GM23338 (cell line): ENCODE results near the gene INO80C.

Experiments
- CREB1 ChIP-seq: fragments of 250-450 bp; sonication (Bioruptor Pico); IDR thresholded peaks from 2 replicates; pipeline ENCODE4 v1.5.0; 2020; ENCODE audit warnings: low read depth, mild to moderate bottlenecking, moderate library complexity
- EZH2 ChIP-seq: fragments of 200-600 bp; sonication (generic); IDR thresholded peaks from one replicate; pipeline ENCODE4 v1.8.0; 2017; ENCODE audit warnings: antibody characterized with exemption, mild to moderate bottlenecking, low read depth; ENCODE audit not compliant: unreplicated experiment
- EZH2phosphoT487 ChIP-seq: fragments of 200-600 bp; sonication (generic); IDR thresholded peaks from one replicate; pipeline ENCODE4 v1.8.1; 2018; ENCODE audit warnings: antibody characterized with exemption; ENCODE audit not compliant: unreplicated experiment
- JUNB ChIP-seq: IDR thresholded peaks from one replicate; pipeline ENCODE4 v1.6.1; 2016; ENCODE audit warnings: antibody characterized with exemption; ENCODE audit not compliant: unreplicated experiment
- NANOG ChIP-seq: IDR thresholded peaks from 2 replicates; pipeline ENCODE4 v1.6.1; 2016; ENCODE audit warnings: antibody characterized with exemption, borderline replicate concordance
- POLR2AphosphoS5 ChIP-seq: IDR thresholded peaks from 2 replicates; pipeline ENCODE4 v1.6.1; 2016; ENCODE audit warnings: antibody characterized with exemption, low read depth
- REST ChIP-seq: IDR thresholded peaks from one replicate; pipeline ENCODE4 v1.6.1; 2018; ENCODE audit warnings: antibody characterized with exemption; ENCODE audit not compliant: unreplicated experiment
- STAT1 ChIP-seq: IDR thresholded peaks from one replicate; pipeline ENCODE4 v1.6.1; 2016; ENCODE audit warnings: antibody characterized with exemption; ENCODE audit not compliant: unreplicated experiment
- ZNF114 ChIP-seq: fragments of 250-450 bp; sonication (Bioruptor Pico); IDR thresholded peaks from 2 replicates; pipeline ENCODE4 v1.5.0; 2020; ENCODE audit warnings: mild to moderate bottlenecking, moderate library complexity
- ZNF462 ChIP-seq: fragments of 250-450 bp; sonication (Bioruptor Pico); IDR thresholded peaks from 2 replicates; pipeline ENCODE4 v1.5.0; 2020; ENCODE audit warnings: mild to moderate bottlenecking, moderate library complexity
- TF ChIP-seq, protein P1 (sequence below), 2 experiments: fragments of 200-600 bp in 1 of 2; sonication (generic) in 1 of 2; conservative IDR thresholded peaks; 2 replicates each; pipeline versions ENCODE4 v1.5.1 to v1.6.1; 2016 to 2017; ENCODE audit warnings: antibody characterized with exemption in 2 of 2, low read depth in 2 of 2, mild to moderate bottlenecking in 2 of 2, moderate library complexity in 1 of 2
- TF ChIP-seq, protein P2 (sequence below): IDR thresholded peaks from 2 replicates; pipeline ENCODE4 v1.6.1; 2016; ENCODE audit warnings: antibody characterized with exemption

- TF ChIP-seq ZNF114 (CRISPR knock-in tag) (no peak), EZH2 (no peak), POLR2AphosphoS5 (no peak), REST (no peak), NANOG (no peak), EZH2phosphoT487 (no peak), CREB1 (CRISPR knock-in tag) (no peak), JUNB (no peak), STAT1 (no peak), ZNF462 (CRISPR knock-in tag) (no peak)
- TF ChIP-seq, protein P1, sequence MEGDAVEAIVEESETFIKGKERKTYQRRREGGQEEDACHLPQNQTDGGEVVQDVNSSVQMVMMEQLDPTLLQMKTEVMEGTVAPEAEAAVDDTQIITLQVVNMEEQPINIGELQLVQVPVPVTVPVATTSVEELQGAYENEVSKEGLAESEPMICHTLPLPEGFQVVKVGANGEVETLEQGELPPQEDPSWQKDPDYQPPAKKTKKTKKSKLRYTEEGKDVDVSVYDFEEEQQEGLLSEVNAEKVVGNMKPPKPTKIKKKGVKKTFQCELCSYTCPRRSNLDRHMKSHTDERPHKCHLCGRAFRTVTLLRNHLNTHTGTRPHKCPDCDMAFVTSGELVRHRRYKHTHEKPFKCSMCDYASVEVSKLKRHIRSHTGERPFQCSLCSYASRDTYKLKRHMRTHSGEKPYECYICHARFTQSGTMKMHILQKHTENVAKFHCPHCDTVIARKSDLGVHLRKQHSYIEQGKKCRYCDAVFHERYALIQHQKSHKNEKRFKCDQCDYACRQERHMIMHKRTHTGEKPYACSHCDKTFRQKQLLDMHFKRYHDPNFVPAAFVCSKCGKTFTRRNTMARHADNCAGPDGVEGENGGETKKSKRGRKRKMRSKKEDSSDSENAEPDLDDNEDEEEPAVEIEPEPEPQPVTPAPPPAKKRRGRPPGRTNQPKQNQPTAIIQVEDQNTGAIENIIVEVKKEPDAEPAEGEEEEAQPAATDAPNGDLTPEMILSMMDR (conservative IDR thresholded peaks at IDR 0.05; ENCODE audit: low read depth in 2 of 2) = no peak
- TF ChIP-seq, protein P2, sequence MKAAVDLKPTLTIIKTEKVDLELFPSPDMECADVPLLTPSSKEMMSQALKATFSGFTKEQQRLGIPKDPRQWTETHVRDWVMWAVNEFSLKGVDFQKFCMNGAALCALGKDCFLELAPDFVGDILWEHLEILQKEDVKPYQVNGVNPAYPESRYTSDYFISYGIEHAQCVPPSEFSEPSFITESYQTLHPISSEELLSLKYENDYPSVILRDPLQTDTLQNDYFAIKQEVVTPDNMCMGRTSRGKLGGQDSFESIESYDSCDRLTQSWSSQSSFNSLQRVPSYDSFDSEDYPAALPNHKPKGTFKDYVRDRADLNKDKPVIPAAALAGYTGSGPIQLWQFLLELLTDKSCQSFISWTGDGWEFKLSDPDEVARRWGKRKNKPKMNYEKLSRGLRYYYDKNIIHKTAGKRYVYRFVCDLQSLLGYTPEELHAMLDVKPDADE = no peak
Measured at GRCh38 chr18:35525795-35526494, 28.2 kb upstream of the INO80C start.
